Stimulated activated naive B cell treated with anti-CD40 and anti-IgM and Interleukin-4, amounts not matched to agents 10 μg/mL and 1 μg/mL and 100 μg/mL, for 72 hours (primary cell): ENCODE measurements around the gene NFIA.

Experiments used
- ATAC-seq, 2 donors: fragments of 150-1000 bp; cut with Tn5 transposase; replicated peaks; 2 replicates each; pipeline ENCODE4 v1.10.0; 2021; ENCODE audit warnings: moderate library complexity in 1 of 2
- DNase-seq: peaks from one replicate; pipeline ENCODE4 v3.0.0; 2021
- H3K27ac Mint-ChIP-seq: one replicate; pipeline ENCODE4 v1.8.0; 2022; ENCODE audit warnings: mild to moderate bottlenecking, mixed read lengths
- H3K27me3 Mint-ChIP-seq, 2 donors: one replicate each; pipeline ENCODE4 v1.8.0; 2022; ENCODE audit warnings: mixed read lengths in 2 of 2
- H3K36me3 Mint-ChIP-seq, 2 donors: one replicate each; pipeline ENCODE4 v1.8.0; 2022; ENCODE audit warnings: mixed read lengths in 2 of 2, mild to moderate bottlenecking in 1 of 2
- H3K4me1 Mint-ChIP-seq, 2 donors: one replicate each; pipeline ENCODE4 v1.8.0; 2022; ENCODE audit warnings: mixed read lengths in 2 of 2, mild to moderate bottlenecking in 1 of 2
- H3K4me3 Mint-ChIP-seq, 2 donors: one replicate each; pipeline ENCODE4 v1.8.0; 2022; ENCODE audit warnings: mild to moderate bottlenecking in 2 of 2, mixed read lengths in 2 of 2, moderate library complexity in 1 of 2
- H3K9me3 Mint-ChIP-seq, 2 donors: one replicate each; pipeline ENCODE4 v1.8.0; 2022; ENCODE audit warnings: mixed read lengths in 2 of 2, mild to moderate bottlenecking in 1 of 2

NFIA gene

GRCh38 chr1:61231795-61232194 is 149.4 kb downstream of the NFIA start:
- no peaks in the 10 kb centered on the region for H3K36me3 Mint-ChIP-seq
- no peak for ATAC-seq
- no peaks in the 10 kb centered on the region for H3K27me3 Mint-ChIP-seq
- DNase-seq, result no peak
- H3K27ac Mint-ChIP-seq, result no peak overlapping the region
- H3K4me1 Mint-ChIP-seq, result no peaks in the 10 kb centered on the region
- no peaks in the 10 kb centered on the region for H3K9me3 Mint-ChIP-seq
- H3K4me3 Mint-ChIP-seq, result no peak overlapping the region

- DNase-seq, result no peak
- Mint-ChIP-seq H3K4me1 (no peaks in the 10 kb centered on the region), H3K4me3 (no peak overlapping the region), H3K9me3 (no peaks in the 10 kb centered on the region), H3K27me3 (no peaks in the 10 kb centered on the region), H3K36me3 (no peaks in the 10 kb centered on the region), H3K27ac (no peak overlapping the region)
- no peak for ATAC-seq
Measured at GRCh38 chr1:61233121-61233660, 150.8 kb downstream of the NFIA start.

- no peaks in the 10 kb centered on the region for H3K27me3 Mint-ChIP-seq
- H3K4me3 Mint-ChIP-seq, result no peak overlapping the region
- H3K4me1 Mint-ChIP-seq, result no peaks in the 10 kb centered on the region
- H3K36me3 Mint-ChIP-seq, result no peaks in the 10 kb centered on the region
- no peak overlapping the region for H3K27ac Mint-ChIP-seq
- H3K9me3 Mint-ChIP-seq, result no peaks in the 10 kb centered on the region
- DNase-seq (no peak), ATAC-seq (no peak)
Measured at GRCh38 chr1:61234587-61234919, 152.2 kb downstream of the NFIA start.

GRCh38 chr1:61237147-61237546 is 154.8 kb downstream of the NFIA start:
- DNase-seq, result no peak
- no peak for ATAC-seq
- no peaks in the 10 kb centered on the region for H3K36me3 Mint-ChIP-seq
- H3K4me3 Mint-ChIP-seq, result no peak overlapping the region
- no peaks in the 10 kb centered on the region for H3K4me1 Mint-ChIP-seq
- H3K9me3 Mint-ChIP-seq, result no peaks in the 10 kb centered on the region
- no peak overlapping the region for H3K27ac Mint-ChIP-seq
- H3K27me3 Mint-ChIP-seq, result no peaks in the 10 kb centered on the region

GRCh38 chr1:61237659-61238358 is 155.4 kb downstream of the NFIA start:
- ATAC-seq (no peak), DNase-seq (no peak)
- Mint-ChIP-seq H3K27ac (no peak overlapping the region), H3K4me3 (no peak overlapping the region), H3K9me3 (no peaks in the 10 kb centered on the region), H3K36me3 (no peaks in the 10 kb centered on the region), H3K4me1 (no peaks in the 10 kb centered on the region), H3K27me3 (no peaks in the 10 kb centered on the region)

- no peaks in the 10 kb centered on the region for H3K36me3 Mint-ChIP-seq
- no peaks in the 10 kb centered on the region for H3K4me1 Mint-ChIP-seq
- H3K4me3 Mint-ChIP-seq, result no peak overlapping the region
- H3K27ac Mint-ChIP-seq, result no peak overlapping the region
- no peak for DNase-seq
- no peaks in the 10 kb centered on the region for H3K27me3 Mint-ChIP-seq
- no peak for ATAC-seq
- no peaks in the 10 kb centered on the region for H3K9me3 Mint-ChIP-seq
Measured at GRCh38 chr1:61238359-61238665, 156.0 kb downstream of the NFIA start.

GRCh38 chr1:61240878-61241277 is 158.5 kb downstream of the NFIA start:
- Mint-ChIP-seq H3K27me3 (no peaks in the 10 kb centered on the region), H3K4me3 (no peak overlapping the region), H3K9me3 (no peaks in the 10 kb centered on the region), H3K36me3 (no peaks in the 10 kb centered on the region), H3K27ac (no peak overlapping the region), H3K4me1 (no peaks in the 10 kb centered on the region)
- no peak for ATAC-seq
- DNase-seq, result no peak

- Mint-ChIP-seq H3K36me3 (no peaks in the 10 kb centered on the region), H3K4me1 (no peaks in the 10 kb centered on the region), H3K4me3 (no peak overlapping the region), H3K9me3 (no peaks in the 10 kb centered on the region), H3K27ac (no peak overlapping the region), H3K27me3 (no peaks in the 10 kb centered on the region)
- DNase-seq, result no peak
- ATAC-seq, result no peak
Measured at GRCh38 chr1:61241411-61241838, 159.1 kb downstream of the NFIA start.

- ATAC-seq (no peak), DNase-seq (no peak)
- Mint-ChIP-seq H3K4me3 (no peak overlapping the region), H3K27me3 (no peaks in the 10 kb centered on the region), H3K27ac (no peak overlapping the region), H3K4me1 (no peaks in the 10 kb centered on the region), H3K36me3 (no peaks in the 10 kb centered on the region), H3K9me3 (no peaks in the 10 kb centered on the region)
Measured at GRCh38 chr1:61241973-61242381, 159.6 kb downstream of the NFIA start.

- ATAC-seq, result no peak
- H3K4me1 Mint-ChIP-seq, result no peaks in the 10 kb centered on the region
- no peak overlapping the region for H3K27ac Mint-ChIP-seq
- H3K9me3 Mint-ChIP-seq, result no peaks in the 10 kb centered on the region
- H3K36me3 Mint-ChIP-seq, result no peaks in the 10 kb centered on the region
- DNase-seq, result no peak
- no peaks in the 10 kb centered on the region for H3K27me3 Mint-ChIP-seq
- H3K4me3 Mint-ChIP-seq, result no peak overlapping the region
Measured at GRCh38 chr1:61244114-61244513, 161.8 kb downstream of the NFIA start.

- DNase-seq (no peak), ATAC-seq (no peak)
- Mint-ChIP-seq H3K9me3 (no peaks in the 10 kb centered on the region), H3K4me1 (no peaks in the 10 kb centered on the region), H3K36me3 (no peaks in the 10 kb centered on the region), H3K27me3 (no peaks in the 10 kb centered on the region), H3K4me3 (no peak overlapping the region), H3K27ac (no peak overlapping the region)
Measured at GRCh38 chr1:61245696-61246400, 163.5 kb downstream of the NFIA start.

- DNase-seq, result no peak
- Mint-ChIP-seq H3K4me1 (no peaks in the 10 kb centered on the region), H3K27ac (no peak overlapping the region), H3K9me3 (no peaks in the 10 kb centered on the region), H3K27me3 (no peaks in the 10 kb centered on the region), H3K4me3 (no peak overlapping the region), H3K36me3 (no peaks in the 10 kb centered on the region)
- ATAC-seq, result no peak
Measured at GRCh38 chr1:61247051-61247825, 164.9 kb downstream of the NFIA start.

GRCh38 chr1:61247881-61248752 is 165.8 kb downstream of the NFIA start:
- ATAC-seq (no peak), DNase-seq (no peak)
- Mint-ChIP-seq H3K36me3 (no peaks in the 10 kb centered on the region), H3K9me3 (no peaks in the 10 kb centered on the region), H3K27ac (no peak overlapping the region), H3K27me3 (peaks cover 0 to 3% of the 10 kb centered on the region in 2 donors), H3K4me1 (no peaks in the 10 kb centered on the region), H3K4me3 (no peak overlapping the region)

GRCh38 chr1:61250933-61251332 is 168.6 kb downstream of the NFIA start:
- no peak overlapping the region for H3K4me3 Mint-ChIP-seq
- no peak overlapping the region for H3K27ac Mint-ChIP-seq
- no peak for DNase-seq
- H3K9me3 Mint-ChIP-seq, result no peaks in the 10 kb centered on the region
- no peak for ATAC-seq
- peaks cover 0 to 5% of the 10 kb centered on the region in 2 donors for H3K27me3 Mint-ChIP-seq
- no peaks in the 10 kb centered on the region for H3K36me3 Mint-ChIP-seq
- H3K4me1 Mint-ChIP-seq, result peaks cover 7 to 21% of the 10 kb centered on the region in 2 donors
